ENCODE measurements around the gene F8A3. TPM values are rescaled to one million over a fixed set of nuclear protein-coding genes. Genes with fewer than 3 reads are reported as not detected.
"Not testable (repeated sequence)": the region's sequence is repeated elsewhere in the genome, so short reads cannot be mapped to it uniquely, and the experiment has no call there.

F8A3 gene
- 10 to 100 TPM; 11.0 to 12.8 TPM for total RNA-seq

GRCh38 chrX:155458471-155458870 is at the start of gene F8A3:
Gene F8A3 (minus strand): TSS chrX:155458620. CDS start chrX:155458600, 20 bp downstream.
- H3K4me1 Mint-ChIP-seq (ENCODE audit: low read depth); DNase-seq; H3K9me3 Mint-ChIP-seq; CTCF ChIA-PET; H3K27ac Mint-ChIP-seq; POLR2A ChIA-PET; intact Hi-C loops (cut with micrococcal nuclease); H3K36me3 Mint-ChIP-seq (ENCODE audit: low read depth); H3K27me3 Mint-ChIP-seq; H3K4me3 Mint-ChIP-seq: not testable (repeated sequence)
- ATAC-seq = peak; percentile 82

DNA sequence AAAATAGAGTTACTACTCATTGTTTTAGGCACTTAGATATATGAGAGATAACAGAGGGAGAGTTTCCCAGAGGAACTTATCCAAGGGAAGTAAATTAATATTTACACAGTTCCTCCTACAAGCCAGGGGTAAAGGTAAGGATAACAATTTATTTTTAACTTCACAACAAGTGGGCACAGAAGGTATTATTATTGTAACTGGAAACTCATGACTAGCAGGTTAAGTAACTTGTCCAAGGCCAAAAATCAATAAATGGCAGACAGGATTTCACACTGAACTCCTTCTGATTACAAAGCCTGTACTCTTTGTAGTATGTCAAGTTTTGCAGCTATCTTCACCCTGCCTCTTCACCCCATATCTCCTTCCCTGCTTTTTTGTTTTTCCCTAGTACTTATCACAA is 46.9 kb upstream of the F8A3 start:
- H3K36me3 Mint-ChIP-seq (ENCODE audit: low read depth) = peaks cover 10% of the 10 kb centered on the region
- TF ChIP-seq, protein P1, sequence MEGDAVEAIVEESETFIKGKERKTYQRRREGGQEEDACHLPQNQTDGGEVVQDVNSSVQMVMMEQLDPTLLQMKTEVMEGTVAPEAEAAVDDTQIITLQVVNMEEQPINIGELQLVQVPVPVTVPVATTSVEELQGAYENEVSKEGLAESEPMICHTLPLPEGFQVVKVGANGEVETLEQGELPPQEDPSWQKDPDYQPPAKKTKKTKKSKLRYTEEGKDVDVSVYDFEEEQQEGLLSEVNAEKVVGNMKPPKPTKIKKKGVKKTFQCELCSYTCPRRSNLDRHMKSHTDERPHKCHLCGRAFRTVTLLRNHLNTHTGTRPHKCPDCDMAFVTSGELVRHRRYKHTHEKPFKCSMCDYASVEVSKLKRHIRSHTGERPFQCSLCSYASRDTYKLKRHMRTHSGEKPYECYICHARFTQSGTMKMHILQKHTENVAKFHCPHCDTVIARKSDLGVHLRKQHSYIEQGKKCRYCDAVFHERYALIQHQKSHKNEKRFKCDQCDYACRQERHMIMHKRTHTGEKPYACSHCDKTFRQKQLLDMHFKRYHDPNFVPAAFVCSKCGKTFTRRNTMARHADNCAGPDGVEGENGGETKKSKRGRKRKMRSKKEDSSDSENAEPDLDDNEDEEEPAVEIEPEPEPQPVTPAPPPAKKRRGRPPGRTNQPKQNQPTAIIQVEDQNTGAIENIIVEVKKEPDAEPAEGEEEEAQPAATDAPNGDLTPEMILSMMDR (IDR thresholded peaks at IDR 0.05) = no peak
- no peak overlapping the region for H3K4me3 Mint-ChIP-seq
- no peaks in the 10 kb centered on the region for H3K4me1 Mint-ChIP-seq (ENCODE audit: low read depth)
- DNase-seq (no peak), ATAC-seq (no peak)
- ChIA-PET POLR2A (no interaction called here), CTCF (no interaction called here)
- intact Hi-C loops (cut with micrococcal nuclease) = no loop called here
- H3K27me3 Mint-ChIP-seq = no peaks in the 10 kb centered on the region
- H3K27ac Mint-ChIP-seq = no peak overlapping the region
- H3K9me3 Mint-ChIP-seq = no peaks in the 10 kb centered on the region

DNA sequence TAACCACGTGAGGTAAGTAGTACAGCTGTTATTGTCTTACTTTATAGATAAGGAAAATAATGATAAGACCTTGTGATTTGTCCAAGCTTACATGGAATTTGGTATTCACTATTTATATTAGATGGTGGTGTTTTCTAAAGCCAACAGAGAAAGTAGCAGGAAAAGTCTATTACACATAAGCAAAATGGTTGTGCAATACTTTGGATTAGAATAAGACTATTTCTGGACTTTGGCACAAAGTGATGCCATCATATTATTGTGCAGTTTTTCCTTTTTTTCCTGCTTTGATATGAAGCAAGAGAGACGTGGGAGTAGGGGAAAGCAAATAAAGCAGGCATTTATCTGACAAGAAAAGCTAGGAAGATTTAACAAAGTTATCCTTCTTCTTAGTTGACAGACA is 36.7 kb upstream of the F8A3 start:
- H3K9me3 Mint-ChIP-seq; H3K4me1 Mint-ChIP-seq (ENCODE audit: low read depth); POLR2A ChIA-PET; intact Hi-C loops (cut with micrococcal nuclease); H3K36me3 Mint-ChIP-seq (ENCODE audit: low read depth); CTCF ChIA-PET; H3K27me3 Mint-ChIP-seq; ATAC-seq; H3K27ac Mint-ChIP-seq; H3K4me3 Mint-ChIP-seq; DNase-seq: not testable (repeated sequence)

DNA sequence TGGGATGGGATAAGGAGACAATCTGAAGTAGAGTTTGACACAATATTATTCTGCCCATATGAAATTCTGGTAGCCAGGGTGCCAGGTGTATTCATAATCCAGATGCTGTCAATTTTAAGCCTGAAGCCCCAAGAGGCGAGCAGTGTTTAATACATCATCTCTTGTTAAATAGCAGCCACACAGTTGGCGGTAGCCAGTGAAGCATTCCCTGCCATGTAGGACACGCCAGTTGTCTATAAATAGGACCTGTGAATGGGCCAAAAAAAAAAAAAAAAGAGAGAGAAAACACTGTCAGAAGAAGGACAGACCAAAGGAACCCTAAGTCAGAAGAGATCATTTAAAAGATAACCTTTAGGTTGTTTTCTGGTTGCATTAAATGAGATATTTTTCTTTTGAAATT is 33.0 kb upstream of the F8A3 start:
- ATAC-seq; H3K27ac Mint-ChIP-seq; H3K9me3 Mint-ChIP-seq; CTCF ChIA-PET; H3K36me3 Mint-ChIP-seq (ENCODE audit: low read depth); DNase-seq; intact Hi-C loops (cut with micrococcal nuclease); H3K4me3 Mint-ChIP-seq; POLR2A ChIA-PET; H3K4me1 Mint-ChIP-seq (ENCODE audit: low read depth); H3K27me3 Mint-ChIP-seq: not testable (repeated sequence)

- intact Hi-C loops (cut with micrococcal nuclease); H3K9me3 Mint-ChIP-seq; H3K27ac Mint-ChIP-seq; H3K4me1 Mint-ChIP-seq (ENCODE audit: low read depth); POLR2A ChIA-PET; H3K4me3 Mint-ChIP-seq; H3K36me3 Mint-ChIP-seq (ENCODE audit: low read depth); DNase-seq; CTCF ChIA-PET; H3K27me3 Mint-ChIP-seq: not testable (repeated sequence)
- ATAC-seq = peak; percentile 64
These were observed 18.7 kb upstream of the F8A3 start for GRCh38 chrX:155477136-155477535.

DNA sequence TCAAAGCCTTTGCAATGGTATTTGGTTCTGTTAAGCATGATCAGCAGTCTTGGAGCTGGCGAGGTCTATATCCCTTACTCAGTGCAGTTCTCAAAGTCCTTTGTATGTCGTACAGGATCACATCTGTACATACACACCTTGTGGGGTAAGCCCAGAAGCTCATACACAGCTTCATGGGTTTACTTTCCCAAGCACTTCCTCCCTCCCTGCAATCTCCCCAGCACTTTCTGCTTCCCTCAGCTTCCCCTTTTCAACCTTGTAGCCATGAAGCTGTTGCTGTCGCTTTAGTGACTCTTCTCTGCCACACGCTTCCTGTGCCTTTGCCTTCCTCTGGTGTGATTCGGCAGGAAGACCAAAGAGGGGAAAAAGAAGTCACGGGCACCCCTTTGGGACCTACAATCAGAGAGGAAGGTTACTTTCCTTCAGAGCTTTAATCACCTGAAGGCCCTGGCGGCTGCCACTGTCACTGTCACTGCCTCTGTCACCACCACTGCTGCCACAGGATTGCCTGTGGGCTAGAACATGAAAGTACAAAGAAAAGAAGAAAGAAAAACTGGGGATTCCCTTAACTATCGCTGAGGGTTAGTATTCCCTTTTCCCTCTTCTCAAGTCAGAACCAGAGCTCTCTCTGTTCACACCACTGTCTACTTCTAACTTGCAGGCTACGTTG is 8.0 kb upstream of the F8A3 start:
- H3K4me1 Mint-ChIP-seq (ENCODE audit: low read depth); H3K4me3 Mint-ChIP-seq; CTCF ChIA-PET; intact Hi-C loops (cut with micrococcal nuclease); DNase-seq; H3K36me3 Mint-ChIP-seq (ENCODE audit: low read depth); H3K9me3 Mint-ChIP-seq; H3K27ac Mint-ChIP-seq; POLR2A ChIA-PET; H3K27me3 Mint-ChIP-seq: not testable (repeated sequence)
- peak; percentile 85 for ATAC-seq

DNA sequence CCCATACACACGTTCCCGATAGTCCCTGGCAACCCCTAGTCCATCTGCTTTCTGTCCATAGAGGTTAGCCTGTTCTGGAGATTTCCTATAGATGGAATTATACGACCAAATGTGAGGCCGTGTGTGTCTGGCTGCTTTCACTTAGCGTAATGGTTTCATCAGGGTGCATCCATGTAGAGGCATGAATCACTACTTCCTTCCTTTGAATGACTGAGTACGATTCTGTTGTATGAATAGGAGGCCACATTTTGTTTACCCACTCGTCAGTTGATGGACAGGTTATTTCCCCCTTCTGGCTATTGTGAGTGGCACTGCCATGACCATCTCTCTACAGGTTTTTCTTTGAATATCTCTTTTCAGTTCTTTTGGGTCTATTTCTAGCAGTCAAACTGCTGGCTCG is 2.1 kb upstream of the F8A3 start:
- DNase-seq; H3K9me3 Mint-ChIP-seq; intact Hi-C loops (cut with micrococcal nuclease); H3K27me3 Mint-ChIP-seq; H3K36me3 Mint-ChIP-seq (ENCODE audit: low read depth); POLR2A ChIA-PET; H3K27ac Mint-ChIP-seq; H3K4me1 Mint-ChIP-seq (ENCODE audit: low read depth); CTCF ChIA-PET; H3K4me3 Mint-ChIP-seq: not testable (repeated sequence)
- peak; percentile 44 for ATAC-seq

GRCh38 chrX:155457761-155458447 is 516 bp downstream of the F8A3 start:
- intact Hi-C loops (cut with micrococcal nuclease); POLR2A ChIA-PET; H3K27me3 Mint-ChIP-seq; CTCF ChIA-PET; H3K27ac Mint-ChIP-seq; H3K4me3 Mint-ChIP-seq; DNase-seq; H3K36me3 Mint-ChIP-seq (ENCODE audit: low read depth); H3K4me1 Mint-ChIP-seq (ENCODE audit: low read depth); H3K9me3 Mint-ChIP-seq: not testable (repeated sequence)
- ATAC-seq = peak; percentile 49

Data from activated CD8-positive, alpha-beta T cell treated with anti-CD3 and anti-CD28 coated beads for 36 hours (primary cell).